GM20000 (cell line): ENCODE data around the gene RAD51AP2.
"Not testable (repeated sequence)": the region's sequence is repeated elsewhere in the genome, so short reads cannot be mapped to it uniquely, and the experiment has no call there.

Experiments used
- DNase-seq: peaks from one replicate; pipeline ENCODE4 v3.0.0; 2012; ENCODE audit warnings: low spot score
- CTCF ChIP-seq: IDR thresholded peaks from 2 replicates; pipeline ENCODE4 v1.5.1; 2012; ENCODE audit warnings: mild to moderate bottlenecking, control low read depth; ENCODE audit errors: extremely low read depth, missing control alignments

Gene RAD51AP2

GRCh38 chr2:17517481-17518211, 594 bp downstream of the RAD51AP2 start:
- no peak for TF ChIP-seq CTCF
- no peak for DNase-seq

GRCh38 chr2:17515652-17516051, 2.6 kb downstream of the RAD51AP2 start:
- no peak for TF ChIP-seq CTCF
- DNase-seq, result peak; percentile 11

GRCh38 chr2:17506736-17507616, 11.3 kb downstream of the RAD51AP2 start:
- no peak for TF ChIP-seq CTCF
- no peak for DNase-seq

DNA sequence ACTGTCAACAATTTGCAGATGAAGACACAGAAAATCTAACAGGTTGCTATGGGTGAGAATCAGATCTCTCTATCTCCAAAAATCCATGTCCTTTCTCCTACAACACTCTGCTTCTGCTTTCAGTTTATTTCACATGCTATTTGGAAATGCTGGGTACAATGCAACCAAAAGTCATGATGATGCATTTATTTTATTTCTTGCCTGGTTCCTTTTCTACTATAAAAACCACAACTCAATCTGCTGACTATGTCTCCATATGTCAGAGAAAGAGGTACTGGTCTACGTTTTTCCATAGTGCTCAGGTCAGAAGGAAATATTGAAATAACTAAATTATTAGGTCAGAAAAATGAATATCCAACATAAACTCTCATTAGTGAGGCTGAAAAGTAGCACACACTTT, 20.5 kb downstream of the RAD51AP2 start:
- DNase-seq, result no peak
- no peak for TF ChIP-seq CTCF

GRCh38 chr2:17495590-17495989, 22.6 kb downstream of the RAD51AP2 start:
- no peak for TF ChIP-seq CTCF
- DNase-seq, result no peak

- not testable (repeated sequence) for DNase-seq
Observed at GRCh38 chr2:17490165-17490564, 28.1 kb downstream of the RAD51AP2 start.

DNA sequence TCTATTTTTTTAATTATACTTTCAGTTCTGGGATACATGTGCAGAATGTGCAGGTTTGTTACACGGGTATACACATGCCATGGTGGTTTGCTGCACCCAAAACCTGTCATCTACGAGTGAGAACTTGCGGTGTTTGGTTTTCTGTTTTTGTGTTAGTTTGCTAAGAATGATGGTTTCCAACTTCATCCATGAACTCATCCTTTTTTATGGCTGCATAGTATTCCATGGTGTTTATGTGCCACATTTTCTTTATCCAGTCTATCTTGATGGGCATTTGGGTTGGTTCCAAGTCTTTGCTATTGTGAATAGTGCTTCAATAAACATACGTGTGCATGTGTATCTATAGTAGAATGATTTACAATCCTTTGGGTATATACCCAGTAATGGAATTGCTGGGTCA, 29.6 kb downstream of the RAD51AP2 start:
- DNase-seq, result not testable (repeated sequence)

DNA sequence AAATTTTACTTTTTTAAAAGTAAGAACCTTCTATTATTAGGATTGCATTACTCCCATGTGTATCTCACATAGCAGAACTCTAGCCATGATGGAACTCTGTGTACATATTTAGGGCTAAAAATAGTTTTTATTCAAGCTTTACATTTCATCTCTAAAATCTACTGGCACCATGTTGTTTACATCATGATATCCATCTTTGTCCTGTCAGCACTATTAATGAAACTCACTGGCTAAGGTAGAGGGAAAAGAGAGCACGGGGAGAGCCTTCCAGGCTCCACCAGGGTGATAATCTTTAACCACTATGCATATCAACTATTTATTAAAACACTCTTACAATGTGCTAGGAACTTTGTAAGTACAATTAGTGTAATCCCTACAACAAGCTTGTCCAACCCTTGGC, 34.7 kb downstream of the RAD51AP2 start:
- no peak for DNase-seq
- no peak for TF ChIP-seq CTCF
